ENCODE results near the gene BPIFA3. TPM values are rescaled to one million over a fixed set of nuclear protein-coding genes. Genes with fewer than 3 reads are reported as not detected.

Gene BPIFA3
- total and polyA plus RNA-seq, 2 of the 13 experiments (the other 11 are each of a cell fraction or from before 2014, with no cell fraction given): not detected

GRCh38 chr20:33276303-33277113 is 59.4 kb downstream of the BPIFA3 start (continued):
- TF ChIP-seq ZSCAN29 (CRISPR knock-in tag; conservative IDR thresholded peaks at IDR 0.05) (no peak), ZNF225 (CRISPR knock-in tag; IDR thresholded peaks at IDR 0.05) (peak; percentile 66; the same call in 1 of the 2 replicates), REL (CRISPR knock-in tag; conservative IDR thresholded peaks at IDR 0.05) (no peak), NFIB (CRISPR knock-in tag; IDR thresholded peaks at IDR 0.05; ENCODE audit: borderline replicate concordance) (no peak), ZFX (CRISPR knock-in tag; IDR thresholded peaks at IDR 0.05; ENCODE audit: low read depth) (peak; percentile 66), ARID4A (CRISPR knock-in tag; IDR thresholded peaks at IDR 0.05; ENCODE audit: borderline replicate concordance) (peak; percentile 22; the same call in 1 of the 2 replicates), POLR2AphosphoS2 (IDR thresholded peaks at IDR 0.05; ENCODE audit: low read depth, low read length) (no peak), ZNF788 (CRISPR knock-in tag; IDR thresholded peaks at IDR 0.05; ENCODE audit: borderline replicate concordance) (peak; percentile 56; the same call in 1 of the 2 replicates), NR2F2 (IDR thresholded peaks at IDR 0.05; ENCODE audit: borderline replicate concordance, low read depth) (no peak)
- TF ChIP-seq, protein P1, sequence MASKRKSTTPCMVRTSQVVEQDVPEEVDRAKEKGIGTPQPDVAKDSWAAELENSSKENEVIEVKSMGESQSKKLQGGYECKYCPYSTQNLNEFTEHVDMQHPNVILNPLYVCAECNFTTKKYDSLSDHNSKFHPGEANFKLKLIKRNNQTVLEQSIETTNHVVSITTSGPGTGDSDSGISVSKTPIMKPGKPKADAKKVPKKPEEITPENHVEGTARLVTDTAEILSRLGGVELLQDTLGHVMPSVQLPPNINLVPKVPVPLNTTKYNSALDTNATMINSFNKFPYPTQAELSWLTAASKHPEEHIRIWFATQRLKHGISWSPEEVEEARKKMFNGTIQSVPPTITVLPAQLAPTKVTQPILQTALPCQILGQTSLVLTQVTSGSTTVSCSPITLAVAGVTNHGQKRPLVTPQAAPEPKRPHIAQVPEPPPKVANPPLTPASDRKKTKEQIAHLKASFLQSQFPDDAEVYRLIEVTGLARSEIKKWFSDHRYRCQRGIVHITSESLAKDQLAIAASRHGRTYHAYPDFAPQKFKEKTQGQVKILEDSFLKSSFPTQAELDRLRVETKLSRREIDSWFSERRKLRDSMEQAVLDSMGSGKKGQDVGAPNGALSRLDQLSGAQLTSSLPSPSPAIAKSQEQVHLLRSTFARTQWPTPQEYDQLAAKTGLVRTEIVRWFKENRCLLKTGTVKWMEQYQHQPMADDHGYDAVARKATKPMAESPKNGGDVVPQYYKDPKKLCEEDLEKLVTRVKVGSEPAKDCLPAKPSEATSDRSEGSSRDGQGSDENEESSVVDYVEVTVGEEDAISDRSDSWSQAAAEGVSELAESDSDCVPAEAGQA (IDR thresholded peaks at IDR 0.05; ENCODE audit: low read depth): 0 out of 2 replicates have a peak, but pooled peaks have one; percentile 31
- TF ChIP-seq, protein P1 (CRISPR knock-in tag; IDR thresholded peaks at IDR 0.05; ENCODE audit: borderline replicate concordance): no peak
- TF ChIP-seq, protein P2, sequence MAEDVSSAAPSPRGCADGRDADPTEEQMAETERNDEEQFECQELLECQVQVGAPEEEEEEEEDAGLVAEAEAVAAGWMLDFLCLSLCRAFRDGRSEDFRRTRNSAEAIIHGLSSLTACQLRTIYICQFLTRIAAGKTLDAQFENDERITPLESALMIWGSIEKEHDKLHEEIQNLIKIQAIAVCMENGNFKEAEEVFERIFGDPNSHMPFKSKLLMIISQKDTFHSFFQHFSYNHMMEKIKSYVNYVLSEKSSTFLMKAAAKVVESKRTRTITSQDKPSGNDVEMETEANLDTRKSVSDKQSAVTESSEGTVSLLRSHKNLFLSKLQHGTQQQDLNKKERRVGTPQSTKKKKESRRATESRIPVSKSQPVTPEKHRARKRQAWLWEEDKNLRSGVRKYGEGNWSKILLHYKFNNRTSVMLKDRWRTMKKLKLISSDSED (CRISPR knock-in tag; IDR thresholded peaks at IDR 0.05): no peak
- TF ChIP-seq, protein P3, sequence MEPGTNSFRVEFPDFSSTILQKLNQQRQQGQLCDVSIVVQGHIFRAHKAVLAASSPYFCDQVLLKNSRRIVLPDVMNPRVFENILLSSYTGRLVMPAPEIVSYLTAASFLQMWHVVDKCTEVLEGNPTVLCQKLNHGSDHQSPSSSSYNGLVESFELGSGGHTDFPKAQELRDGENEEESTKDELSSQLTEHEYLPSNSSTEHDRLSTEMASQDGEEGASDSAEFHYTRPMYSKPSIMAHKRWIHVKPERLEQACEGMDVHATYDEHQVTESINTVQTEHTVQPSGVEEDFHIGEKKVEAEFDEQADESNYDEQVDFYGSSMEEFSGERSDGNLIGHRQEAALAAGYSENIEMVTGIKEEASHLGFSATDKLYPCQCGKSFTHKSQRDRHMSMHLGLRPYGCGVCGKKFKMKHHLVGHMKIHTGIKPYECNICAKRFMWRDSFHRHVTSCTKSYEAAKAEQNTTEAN (CRISPR knock-in tag; conservative IDR thresholded peaks at IDR 0.05): 0 out of 2 replicates have a peak, but pooled peaks have one; percentile 47

Data from HepG2 (cell line).